ENCODE data around the gene NDUFA8. TPM values are rescaled to one million over a fixed set of nuclear protein-coding genes. Genes with fewer than 3 reads are reported as not detected.

Gene NDUFA8
- total and polyA plus RNA-seq, 10 of the 15 experiments (the other 5 are each of a cell fraction or from before 2014, with no cell fraction given) = 44.9 to 159 (median 90.8) TPM

GRCh38 chr9:122176916-122177315 is 17.3 kb upstream of the NDUFA8 start:
- CTCF ChIA-PET = no interaction called here
- POLR2A ChIA-PET = no interaction called here
- H4K20me1 ChIP-seq (ENCODE audit: control insufficient read depth, insufficient read depth) = no peaks in the 10 kb centered on the region
- intact Hi-C loops (cut with micrococcal nuclease; ENCODE audit: unreplicated experiment) (no loop called here), in situ Hi-C loops (cut with MboI) (no loop called here)
- ATAC-seq = no peak
- FAIRE-seq = no peak
- TF ChIP-seq BCL3 (IDR thresholded peaks at IDR 0.05; ENCODE audit: borderline replicate concordance, insufficient read depth, low read depth, low read length, poor library complexity, severe bottlenecking) = no peak
- TF ChIP-seq TCF3 (IDR thresholded peaks at IDR 0.05; ENCODE audit: borderline replicate concordance, insufficient read depth, low read depth, low read length) = no peak
- no peak for TF ChIP-seq CHD4 (IDR thresholded peaks at IDR 0.05)
- TF ChIP-seq NFIC (IDR thresholded peaks at IDR 0.05; ENCODE audit: low read depth, low read length) = no peak
- TF ChIP-seq IRF4 (IDR thresholded peaks at IDR 0.05; ENCODE audit: low read depth, low read length) = no peak
- TF ChIP-seq, protein P1, sequence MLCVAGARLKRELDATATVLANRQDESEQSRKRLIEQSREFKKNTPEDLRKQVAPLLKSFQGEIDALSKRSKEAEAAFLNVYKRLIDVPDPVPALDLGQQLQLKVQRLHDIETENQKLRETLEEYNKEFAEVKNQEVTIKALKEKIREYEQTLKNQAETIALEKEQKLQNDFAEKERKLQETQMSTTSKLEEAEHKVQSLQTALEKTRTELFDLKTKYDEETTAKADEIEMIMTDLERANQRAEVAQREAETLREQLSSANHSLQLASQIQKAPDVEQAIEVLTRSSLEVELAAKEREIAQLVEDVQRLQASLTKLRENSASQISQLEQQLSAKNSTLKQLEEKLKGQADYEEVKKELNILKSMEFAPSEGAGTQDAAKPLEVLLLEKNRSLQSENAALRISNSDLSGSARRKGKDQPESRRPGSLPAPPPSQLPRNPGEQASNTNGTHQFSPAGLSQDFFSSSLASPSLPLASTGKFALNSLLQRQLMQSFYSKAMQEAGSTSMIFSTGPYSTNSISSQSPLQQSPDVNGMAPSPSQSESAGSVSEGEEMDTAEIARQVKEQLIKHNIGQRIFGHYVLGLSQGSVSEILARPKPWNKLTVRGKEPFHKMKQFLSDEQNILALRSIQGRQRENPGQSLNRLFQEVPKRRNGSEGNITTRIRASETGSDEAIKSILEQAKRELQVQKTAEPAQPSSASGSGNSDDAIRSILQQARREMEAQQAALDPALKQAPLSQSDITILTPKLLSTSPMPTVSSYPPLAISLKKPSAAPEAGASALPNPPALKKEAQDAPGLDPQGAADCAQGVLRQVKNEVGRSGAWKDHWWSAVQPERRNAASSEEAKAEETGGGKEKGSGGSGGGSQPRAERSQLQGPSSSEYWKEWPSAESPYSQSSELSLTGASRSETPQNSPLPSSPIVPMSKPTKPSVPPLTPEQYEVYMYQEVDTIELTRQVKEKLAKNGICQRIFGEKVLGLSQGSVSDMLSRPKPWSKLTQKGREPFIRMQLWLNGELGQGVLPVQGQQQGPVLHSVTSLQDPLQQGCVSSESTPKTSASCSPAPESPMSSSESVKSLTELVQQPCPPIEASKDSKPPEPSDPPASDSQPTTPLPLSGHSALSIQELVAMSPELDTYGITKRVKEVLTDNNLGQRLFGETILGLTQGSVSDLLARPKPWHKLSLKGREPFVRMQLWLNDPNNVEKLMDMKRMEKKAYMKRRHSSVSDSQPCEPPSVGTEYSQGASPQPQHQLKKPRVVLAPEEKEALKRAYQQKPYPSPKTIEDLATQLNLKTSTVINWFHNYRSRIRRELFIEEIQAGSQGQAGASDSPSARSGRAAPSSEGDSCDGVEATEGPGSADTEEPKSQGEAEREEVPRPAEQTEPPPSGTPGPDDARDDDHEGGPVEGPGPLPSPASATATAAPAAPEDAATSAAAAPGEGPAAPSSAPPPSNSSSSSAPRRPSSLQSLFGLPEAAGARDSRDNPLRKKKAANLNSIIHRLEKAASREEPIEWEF (IDR thresholded peaks at IDR 0.05; ENCODE audit: insufficient replicate concordance, low read depth, low read length) = no peak
- H3K9ac ChIP-seq (ENCODE audit: control insufficient read depth, insufficient read depth, low read length) = no peak overlapping the region
- RAD21 ChIA-PET (ENCODE audit: unreplicated experiment) = no interaction called here
- H3K79me2 ChIP-seq (ENCODE audit: control insufficient read depth, insufficient read depth, low read length) = no peaks in the 10 kb centered on the region
- no peaks in the 10 kb centered on the region for H3K4me1 ChIP-seq (ENCODE audit: control insufficient read depth, insufficient read depth, low read length)
- no peaks in the 10 kb centered on the region for H3K36me3 ChIP-seq (ENCODE audit: control insufficient read depth in 2 of 2, insufficient read depth in 2 of 2, low read length in 1 of 2)
- peaks cover under 1 to 5% of the 10 kb centered on the region in 2 experiments; a peak in 2 of 4 replicates for H3K27me3 ChIP-seq (replicated peaks in 1 of 2; ENCODE audit: control insufficient read depth in 2 of 2, insufficient read depth in 2 of 2, low read length in 1 of 2)
- H2AFZ ChIP-seq (ENCODE audit: control insufficient read depth, low read depth, low read length) = no peak overlapping the region
- no TSS peak for BruUV-seq (replicated peaks)
- H3K27ac ChIP-seq (ENCODE audit: control insufficient read depth, insufficient read depth) = no peak overlapping the region
- SMC1A ChIA-PET (ENCODE audit: uncharacterized antibody, unreplicated experiment) = no interaction called here
- no peak overlapping the region for H3K4me3 ChIP-seq
- H3K4me2 ChIP-seq (ENCODE audit: control insufficient read depth, insufficient read depth) = no peak overlapping the region
- DNase-seq (ENCODE audit: low read depth, low spot score) = no peak
- 4% methylated on average over 2 of the region's 2 CpGs for WGBS (ENCODE audit: insufficient coverage, insufficient replicate concordance, low lambda C conversion rate, missing lambda C conversion rate)
- no peaks in the 10 kb centered on the region for H3K9me3 ChIP-seq (replicated peaks; ENCODE audit: control insufficient read depth, insufficient read depth, low read length)

All from GM12878 (cell line).